Panc1 (cell line): ENCODE results near the gene MRPL22. TPM values are rescaled to one million over a fixed set of nuclear protein-coding genes. Genes with fewer than 3 reads are reported as not detected.

Source experiments
- ATAC-seq: fragments of 200-7000 bp; cut with Tn5 transposase; 2 replicates; pipeline ENCODE4 v1.9.1; 2020; ENCODE audit warnings: mild to moderate bottlenecking, moderate library complexity
- BruUV-seq: library from RNA; stranded (reverse); fragments of 400-500 nt; replicated peaks from 2 replicates; lab custom pipeline; 2021; lab: Mats Ljungman, UMichigan
- CTCF ChIA-PET: fragments of 300-600 bp; sonication (Branson Sonifier 250); formaldehyde crosslinking; loops from one replicate; lab custom pipeline; 2022; ENCODE audit warnings: antibody characterized with exemption; lab: Charles Lee
- POLR2A ChIA-PET: fragments of 300-600 bp; sonication (Branson Sonifier 250); formaldehyde crosslinking; loops from one replicate; lab custom pipeline; 2022; ENCODE audit warnings: antibody characterized with exemption; lab: Charles Lee
- DNase-seq: peaks from one replicate; pipeline ENCODE4 v3.0.0-alpha.2; 2010; ENCODE audit warnings: low read depth, low spot score
- H3K27ac ChIP-seq: 2 replicates; pipeline ENCODE4 v1.5.1; 2011; ENCODE audit warnings: mild to moderate bottlenecking, low read length, inconsistent platforms
- H3K27me3 ChIP-seq: fragments of 200-500 bp; sonication (Bioruptor generic); 2 replicates; pipeline ENCODE4 v1.6.0; 2014; ENCODE audit warnings: low read length, inconsistent platforms; ENCODE audit not compliant: control insufficient read depth, insufficient read depth
- H3K36me3 ChIP-seq: fragments of 200-500 bp; sonication (Bioruptor generic); 2 replicates; pipeline ENCODE4 v1.5.1; 2014; ENCODE audit warnings: inconsistent platforms, mild to moderate bottlenecking, low read length, moderate library complexity; ENCODE audit not compliant: control insufficient read depth, insufficient read depth
- H3K4me1 ChIP-seq: 2 replicates; pipeline ENCODE4 v1.5.1; 2011; ENCODE audit warnings: inconsistent platforms, mild to moderate bottlenecking, low read length, moderate library complexity; ENCODE audit not compliant: control insufficient read depth, insufficient read depth
- H3K4me3 ChIP-seq, 2 experiments: 2 replicates each; pipeline ENCODE4 v1.5.1; 2011 to 2012; ENCODE audit warnings: low read depth in 2 of 2, low read length in 2 of 2, mild to moderate bottlenecking in 2 of 2, inconsistent platforms in 1 of 2, moderate library complexity in 1 of 2
- H3K9me3 ChIP-seq: fragments of 200-500 bp; sonication (Bioruptor generic); 2 replicates; pipeline ENCODE4 v1.5.1; 2014; ENCODE audit warnings: low read depth, mild to moderate bottlenecking, inconsistent platforms, low read length, moderate library complexity; ENCODE audit not compliant: control insufficient read depth, insufficient read depth
- POLR2AphosphoS5 ChIP-seq: IDR thresholded peaks from 2 replicates; pipeline ENCODE4 v1.6.1; 2012; ENCODE audit warnings: mild to moderate bottlenecking, low read depth, low read length, moderate library complexity
- SIN3A ChIP-seq: IDR thresholded peaks from 2 replicates; pipeline ENCODE4 v1.6.1; 2012; ENCODE audit warnings: low read depth, mild to moderate bottlenecking, low read length, moderate library complexity, borderline replicate concordance; ENCODE audit not compliant: insufficient read depth
- TCF7L2 ChIP-seq: IDR thresholded peaks from 2 replicates; pipeline ENCODE4 v1.6.1; 2011; ENCODE audit warnings: mild to moderate bottlenecking, low read depth, low read length, inconsistent platforms
- in situ Hi-C: cut with HindIII; loops from 2 replicates; pipeline ENCODE4 v1.10.0; 2016; ENCODE audit warnings: low sequenced_read_pairs, low pct_unique_long_range_greater_than_20kb
- intact Hi-C: fragments of 100-400 bp; cut with micrococcal nuclease; formaldehyde crosslinking; loops from one replicate; pipeline ENCODE4 v1.10.0; 2022; ENCODE audit not compliant: unreplicated experiment
- total RNA-seq: library from RNA; stranded (reverse); gene quantifications from one replicate; pipeline ENCODE4 v1.2.1, GENCODE V29; 2021; ENCODE audit not compliant: unreplicated experiment
- TF ChIP-seq, protein P1 (sequence below), 2 experiments: IDR thresholded peaks; 2 replicates each; pipeline ENCODE4 v1.6.1; 2011 to 2012; ENCODE audit warnings: low read depth in 2 of 2, control low read depth in 1 of 2, low read length in 1 of 2, mild to moderate bottlenecking in 1 of 2, moderate library complexity in 1 of 2; ENCODE audit not compliant: insufficient read depth in 1 of 2
- TF ChIP-seq, protein P2 (sequence below): fragments of 450-650 bp; IDR thresholded peaks from 2 replicates; pipeline ENCODE4 v1.5.1; 2017; ENCODE audit warnings: mild to moderate bottlenecking

The MRPL22 gene
- total RNA-seq, 1 experiment from 2014 or later, result 61.5 TPM

DNA sequence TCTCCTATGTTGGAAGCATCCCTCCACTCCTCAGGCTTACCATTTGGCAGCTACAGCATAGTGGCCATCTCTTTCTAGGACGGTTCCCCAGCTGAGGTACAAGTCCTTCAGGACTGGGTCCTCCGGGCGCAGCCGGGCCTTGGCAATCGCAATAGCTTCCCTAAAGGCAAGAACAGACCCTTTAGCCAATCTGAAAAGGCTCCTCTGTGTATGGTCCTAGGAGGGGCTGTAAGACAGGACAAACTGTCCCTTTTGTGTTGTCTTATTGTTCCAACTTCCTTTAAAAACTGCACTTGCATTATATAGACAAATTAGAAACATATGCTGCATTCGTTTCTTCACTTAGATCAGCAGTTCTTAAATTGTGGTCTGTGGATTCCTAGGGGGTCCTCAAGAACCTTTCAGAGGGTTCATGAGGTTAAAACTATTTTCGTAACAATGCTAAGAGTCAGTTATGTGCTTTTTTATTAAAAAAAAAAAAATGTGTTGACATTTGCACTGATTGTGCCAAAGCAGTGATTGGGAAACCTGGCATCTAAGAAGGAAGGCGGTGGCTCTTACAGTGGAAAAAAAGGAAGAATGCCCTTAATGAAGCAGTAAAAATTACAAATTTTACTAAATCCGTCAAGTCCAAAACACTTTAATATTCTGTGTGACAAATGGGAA lies 41.6 kb upstream of the MRPL22 start:
- Histone ChIP-seq H3K27me3 (no peaks in the 10 kb centered on the region), H3K4me3 (no peak overlapping the region), H3K4me1 (no peaks in the 10 kb centered on the region), H3K27ac (no peak overlapping the region), H3K36me3 (peaks cover 45% of the 10 kb centered on the region), H3K9me3 (no peaks in the 10 kb centered on the region)
- ChIA-PET CTCF (no interaction called here), POLR2A (no interaction called here)
- in situ Hi-C loops (no loop called here), intact Hi-C loops (no loop called here)
- BruUV-seq, result TSS peak; percentile 37
- ATAC-seq, result no peak
- DNase-seq, result no peak
- TF ChIP-seq, protein P1, sequence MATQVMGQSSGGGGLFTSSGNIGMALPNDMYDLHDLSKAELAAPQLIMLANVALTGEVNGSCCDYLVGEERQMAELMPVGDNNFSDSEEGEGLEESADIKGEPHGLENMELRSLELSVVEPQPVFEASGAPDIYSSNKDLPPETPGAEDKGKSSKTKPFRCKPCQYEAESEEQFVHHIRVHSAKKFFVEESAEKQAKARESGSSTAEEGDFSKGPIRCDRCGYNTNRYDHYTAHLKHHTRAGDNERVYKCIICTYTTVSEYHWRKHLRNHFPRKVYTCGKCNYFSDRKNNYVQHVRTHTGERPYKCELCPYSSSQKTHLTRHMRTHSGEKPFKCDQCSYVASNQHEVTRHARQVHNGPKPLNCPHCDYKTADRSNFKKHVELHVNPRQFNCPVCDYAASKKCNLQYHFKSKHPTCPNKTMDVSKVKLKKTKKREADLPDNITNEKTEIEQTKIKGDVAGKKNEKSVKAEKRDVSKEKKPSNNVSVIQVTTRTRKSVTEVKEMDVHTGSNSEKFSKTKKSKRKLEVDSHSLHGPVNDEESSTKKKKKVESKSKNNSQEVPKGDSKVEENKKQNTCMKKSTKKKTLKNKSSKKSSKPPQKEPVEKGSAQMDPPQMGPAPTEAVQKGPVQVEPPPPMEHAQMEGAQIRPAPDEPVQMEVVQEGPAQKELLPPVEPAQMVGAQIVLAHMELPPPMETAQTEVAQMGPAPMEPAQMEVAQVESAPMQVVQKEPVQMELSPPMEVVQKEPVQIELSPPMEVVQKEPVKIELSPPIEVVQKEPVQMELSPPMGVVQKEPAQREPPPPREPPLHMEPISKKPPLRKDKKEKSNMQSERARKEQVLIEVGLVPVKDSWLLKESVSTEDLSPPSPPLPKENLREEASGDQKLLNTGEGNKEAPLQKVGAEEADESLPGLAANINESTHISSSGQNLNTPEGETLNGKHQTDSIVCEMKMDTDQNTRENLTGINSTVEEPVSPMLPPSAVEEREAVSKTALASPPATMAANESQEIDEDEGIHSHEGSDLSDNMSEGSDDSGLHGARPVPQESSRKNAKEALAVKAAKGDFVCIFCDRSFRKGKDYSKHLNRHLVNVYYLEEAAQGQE (IDR thresholded peaks at IDR 0.05; ENCODE audit: insufficient read depth in 1 of 2, low read depth in 2 of 2, low read length in 1 of 2), result no peak
- TF ChIP-seq TCF7L2 (no peak), POLR2AphosphoS5 (no peak), SIN3A (no peak)
- TF ChIP-seq, protein P2, sequence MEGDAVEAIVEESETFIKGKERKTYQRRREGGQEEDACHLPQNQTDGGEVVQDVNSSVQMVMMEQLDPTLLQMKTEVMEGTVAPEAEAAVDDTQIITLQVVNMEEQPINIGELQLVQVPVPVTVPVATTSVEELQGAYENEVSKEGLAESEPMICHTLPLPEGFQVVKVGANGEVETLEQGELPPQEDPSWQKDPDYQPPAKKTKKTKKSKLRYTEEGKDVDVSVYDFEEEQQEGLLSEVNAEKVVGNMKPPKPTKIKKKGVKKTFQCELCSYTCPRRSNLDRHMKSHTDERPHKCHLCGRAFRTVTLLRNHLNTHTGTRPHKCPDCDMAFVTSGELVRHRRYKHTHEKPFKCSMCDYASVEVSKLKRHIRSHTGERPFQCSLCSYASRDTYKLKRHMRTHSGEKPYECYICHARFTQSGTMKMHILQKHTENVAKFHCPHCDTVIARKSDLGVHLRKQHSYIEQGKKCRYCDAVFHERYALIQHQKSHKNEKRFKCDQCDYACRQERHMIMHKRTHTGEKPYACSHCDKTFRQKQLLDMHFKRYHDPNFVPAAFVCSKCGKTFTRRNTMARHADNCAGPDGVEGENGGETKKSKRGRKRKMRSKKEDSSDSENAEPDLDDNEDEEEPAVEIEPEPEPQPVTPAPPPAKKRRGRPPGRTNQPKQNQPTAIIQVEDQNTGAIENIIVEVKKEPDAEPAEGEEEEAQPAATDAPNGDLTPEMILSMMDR, result no peak

DNA sequence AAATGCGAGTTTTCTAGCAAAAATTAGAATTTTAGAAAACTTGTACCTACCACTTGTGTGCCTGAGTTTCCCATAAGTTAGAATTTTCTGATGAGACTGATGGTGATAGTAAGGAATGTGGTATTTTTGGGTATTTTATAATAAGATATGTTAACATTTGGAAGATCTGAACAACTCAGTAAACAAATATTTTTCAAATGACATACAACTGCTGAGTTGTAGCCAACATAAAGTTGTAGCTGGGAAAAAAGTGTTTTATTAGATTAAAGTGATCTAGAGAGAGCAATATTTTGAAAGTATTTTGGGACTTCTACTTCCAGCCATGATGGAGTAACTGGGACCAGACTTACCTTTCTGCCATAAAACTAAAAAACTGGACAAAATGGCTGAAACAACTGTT lies 40.8 kb upstream of the MRPL22 start:
- no peak for ATAC-seq
- BruUV-seq, result no TSS peak
- Histone ChIP-seq H3K9me3 (no peaks in the 10 kb centered on the region), H3K36me3 (peaks cover 45% of the 10 kb centered on the region), H3K4me3 (no peak overlapping the region), H3K27ac (no peak overlapping the region), H3K4me1 (no peaks in the 10 kb centered on the region), H3K27me3 (no peaks in the 10 kb centered on the region)
- in situ Hi-C loops (no loop called here), intact Hi-C loops (no loop called here)
- POLR2A ChIA-PET, result no interaction called here
- TF ChIP-seq TCF7L2 (no peak), SIN3A (no peak), POLR2AphosphoS5 (no peak)
- TF ChIP-seq, protein P1 (IDR thresholded peaks at IDR 0.05; ENCODE audit: insufficient read depth in 1 of 2, low read depth in 2 of 2, low read length in 1 of 2), result no peak
- TF ChIP-seq, protein P2, result no peak
- DNase-seq, result no peak
- CTCF ChIA-PET, result no interaction called here
